ENCODE measurements around the gene CHST14.

Gene CHST14

DNA sequence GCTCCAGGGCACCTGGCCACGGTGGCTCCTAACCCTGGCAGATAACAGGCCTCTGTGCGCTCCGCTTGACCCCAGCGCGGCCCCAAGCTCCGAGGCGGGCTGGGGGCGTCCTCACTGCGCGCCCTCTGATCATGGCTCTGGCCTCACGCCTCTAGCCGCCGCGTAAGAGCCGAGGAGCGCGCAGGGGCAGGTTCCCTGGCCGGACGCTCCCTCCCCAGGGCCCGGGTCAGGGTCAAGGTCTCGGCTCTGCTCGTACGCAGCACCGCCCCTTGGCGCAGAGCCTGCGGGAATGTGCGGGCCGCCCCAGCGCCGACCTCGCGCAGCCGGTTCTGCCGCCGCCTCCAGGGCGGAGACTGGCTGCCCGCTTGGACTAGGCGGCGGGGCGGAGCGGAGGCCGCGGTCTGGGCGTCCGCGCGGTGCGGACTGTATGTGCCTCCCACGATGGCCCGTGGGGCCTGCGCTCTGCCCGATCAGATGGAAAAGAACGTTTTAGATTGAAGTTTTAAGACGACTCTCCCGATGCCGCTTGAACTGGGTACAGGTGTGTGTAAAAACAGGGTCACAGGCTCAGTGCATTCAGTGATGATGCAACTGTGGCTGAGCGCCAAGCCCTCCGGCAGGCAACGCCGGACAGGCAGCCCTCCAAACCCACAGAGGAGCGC lies 40.8 kb downstream of the CHST14 start:
- DNase-seq (ENCODE audit: low read depth), result peak; percentile 76
- peak overlapping the region; percentile 56 for H3K4me3 ChIP-seq (ENCODE audit: low read depth, low read length)
- TF ChIP-seq, protein P1, sequence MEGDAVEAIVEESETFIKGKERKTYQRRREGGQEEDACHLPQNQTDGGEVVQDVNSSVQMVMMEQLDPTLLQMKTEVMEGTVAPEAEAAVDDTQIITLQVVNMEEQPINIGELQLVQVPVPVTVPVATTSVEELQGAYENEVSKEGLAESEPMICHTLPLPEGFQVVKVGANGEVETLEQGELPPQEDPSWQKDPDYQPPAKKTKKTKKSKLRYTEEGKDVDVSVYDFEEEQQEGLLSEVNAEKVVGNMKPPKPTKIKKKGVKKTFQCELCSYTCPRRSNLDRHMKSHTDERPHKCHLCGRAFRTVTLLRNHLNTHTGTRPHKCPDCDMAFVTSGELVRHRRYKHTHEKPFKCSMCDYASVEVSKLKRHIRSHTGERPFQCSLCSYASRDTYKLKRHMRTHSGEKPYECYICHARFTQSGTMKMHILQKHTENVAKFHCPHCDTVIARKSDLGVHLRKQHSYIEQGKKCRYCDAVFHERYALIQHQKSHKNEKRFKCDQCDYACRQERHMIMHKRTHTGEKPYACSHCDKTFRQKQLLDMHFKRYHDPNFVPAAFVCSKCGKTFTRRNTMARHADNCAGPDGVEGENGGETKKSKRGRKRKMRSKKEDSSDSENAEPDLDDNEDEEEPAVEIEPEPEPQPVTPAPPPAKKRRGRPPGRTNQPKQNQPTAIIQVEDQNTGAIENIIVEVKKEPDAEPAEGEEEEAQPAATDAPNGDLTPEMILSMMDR (IDR thresholded peaks at IDR 0.05; ENCODE audit: control insufficient read depth, extremely low read depth, insufficient read depth), result no peak

DNA sequence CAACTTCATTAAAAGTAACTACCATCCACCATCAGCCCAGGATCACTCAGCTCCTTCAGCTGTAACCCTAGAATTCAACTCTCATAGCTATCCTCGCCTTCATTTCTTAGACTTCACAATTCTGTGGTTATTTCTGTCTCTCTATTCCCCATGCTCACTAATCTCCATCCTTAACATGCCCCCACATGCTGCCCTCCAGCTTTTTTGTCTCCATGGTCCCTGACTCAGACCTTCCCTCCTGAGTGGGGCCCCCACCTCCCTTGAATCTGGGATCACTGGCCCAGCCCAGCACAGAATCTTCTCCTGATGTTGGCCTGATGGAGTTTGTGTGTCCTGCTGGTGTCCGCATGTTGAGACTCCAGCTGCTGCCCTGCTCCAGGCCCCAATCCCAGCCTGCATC lies 41.7 kb downstream of the CHST14 start:
- peak overlapping the region; percentile 56 for H3K4me3 ChIP-seq (ENCODE audit: low read depth, low read length)
- TF ChIP-seq, protein P1 (IDR thresholded peaks at IDR 0.05; ENCODE audit: control insufficient read depth, extremely low read depth, insufficient read depth), result no peak
- no peak for DNase-seq (ENCODE audit: low read depth)

DNA sequence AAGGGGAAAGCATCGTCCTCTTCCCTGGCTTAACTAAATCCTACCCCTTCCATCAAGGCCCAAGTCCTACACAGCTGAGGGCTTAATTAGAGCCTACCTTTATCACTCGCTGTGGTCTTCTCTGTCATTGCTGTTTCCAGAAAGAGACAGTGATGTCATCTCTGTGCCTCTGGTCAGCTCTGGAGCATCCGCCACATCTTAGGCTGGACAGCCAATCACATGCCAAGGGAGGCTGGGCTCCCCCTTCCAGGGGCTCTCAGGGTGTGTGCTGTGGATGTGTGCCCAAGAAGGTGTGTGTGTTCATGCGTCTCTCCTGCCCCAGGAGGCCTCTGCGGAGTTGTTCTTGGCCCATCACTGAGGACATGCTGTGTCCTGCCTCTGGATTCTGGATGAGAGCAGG lies 42.8 kb downstream of the CHST14 start:
- H3K4me3 ChIP-seq (ENCODE audit: low read depth, low read length), result no peak overlapping the region

DNA sequence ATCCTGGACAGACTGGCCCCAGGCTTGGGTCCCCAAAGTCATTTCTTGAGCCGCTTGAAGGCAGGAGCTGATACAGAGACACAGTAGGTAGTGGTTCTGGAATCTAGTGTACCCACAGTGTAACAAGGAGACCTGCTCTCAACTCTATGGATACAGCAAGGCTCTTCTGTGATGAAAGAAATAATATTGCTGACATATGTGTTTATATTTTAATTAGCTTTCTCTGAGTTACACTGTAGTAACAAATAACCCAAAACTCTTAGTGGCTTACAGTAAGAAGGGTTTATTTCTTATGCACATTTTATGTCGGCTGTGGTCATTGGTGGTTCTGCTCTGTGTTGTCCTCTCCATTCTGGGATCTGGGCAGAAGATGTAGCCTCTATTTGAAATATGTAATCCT lies 45.5 kb downstream of the CHST14 start:
- no peak for DNase-seq (ENCODE audit: low read depth)
- no peak overlapping the region for H3K4me3 ChIP-seq (ENCODE audit: low read depth, low read length)
- TF ChIP-seq, protein P1 (IDR thresholded peaks at IDR 0.05; ENCODE audit: control insufficient read depth, extremely low read depth, insufficient read depth), result no peak

More for the DNA sequence above, 42.8 kb downstream of the CHST14 start:
- TF ChIP-seq, protein P1 (IDR thresholded peaks at IDR 0.05; ENCODE audit: control insufficient read depth, extremely low read depth, insufficient read depth), result no peak
- DNase-seq (ENCODE audit: low read depth), result no peak
